Measurements from ENCODE around the gene GSDME. TPM values are rescaled to one million over a fixed set of nuclear protein-coding genes. Genes with fewer than 3 reads are reported as not detected.

Gene GSDME
- total RNA-seq, 6 donors from 2014 or later = 3.8 to 41.9 (median 7.5) TPM

- TF ChIP-seq CTCF (IDR thresholded peaks at IDR 0.05) (no peak), EP300 (IDR thresholded peaks at IDR 0.05) (no peak), POLR2A (IDR thresholded peaks at IDR 0.05) (no peak), POLR2AphosphoS5 (IDR thresholded peaks at IDR 0.05) (no peak)
- no peak overlapping the region for H3K27ac ChIP-seq
- H3K27me3 ChIP-seq = no peaks in the 10 kb centered on the region
- no peak for DNase-seq
- H3K9me3 ChIP-seq = no peaks in the 10 kb centered on the region
- no peak for ATAC-seq (ENCODE audit: low FRiP score in 2 of 2)
- H3K4me3 ChIP-seq = no peak overlapping the region
- H3K36me3 ChIP-seq = no peaks in the 10 kb centered on the region
- H3K4me1 ChIP-seq = peaks cover 0 to 6% (median 0%) of the 10 kb centered on the region in 4 donors
Observed at GRCh38 chr7:24657980-24658379, 99.3 kb downstream of the GSDME start.

GRCh38 chr7:24656608-24657007 lies 100.7 kb downstream of the GSDME start:
- TF ChIP-seq POLR2A (IDR thresholded peaks at IDR 0.05) = no peak
- Histone ChIP-seq H3K27me3 (no peaks in the 10 kb centered on the region), H3K9me3 (no peaks in the 10 kb centered on the region), H3K4me3 (no peak overlapping the region), H3K27ac (no peak overlapping the region), H3K36me3 (no peaks in the 10 kb centered on the region), H3K4me1 (peaks cover 0 to 6% (median 0%) of the 10 kb centered on the region in 4 donors)
- no peak for ATAC-seq (ENCODE audit: low FRiP score in 2 of 2)
- 87 to 92% methylated on average over 6 of the region's 6 CpGs for WGBS, 2 donors
- DNase-seq = no peak

- Histone ChIP-seq H3K27ac (no peak overlapping the region), H3K36me3 (no peaks in the 10 kb centered on the region), H3K4me3 (no peak overlapping the region), H3K4me1 (peaks cover 0 to 6% (median 0%) of the 10 kb centered on the region in 4 donors), H3K27me3 (no peaks in the 10 kb centered on the region), H3K9me3 (no peaks in the 10 kb centered on the region)
- ATAC-seq (ENCODE audit: low FRiP score in 2 of 2) (no peak), DNase-seq (no peak)
- WGBS, 2 donors = 67 to 83% methylated on average over 1 of the region's 1 CpG
- TF ChIP-seq POLR2A (IDR thresholded peaks at IDR 0.05) = no peak
- no peak for TF ChIP-seq CTCF (IDR thresholded peaks at IDR 0.05)
- TF ChIP-seq POLR2AphosphoS5 (IDR thresholded peaks at IDR 0.05) = no peak
- no peak for TF ChIP-seq EP300 (IDR thresholded peaks at IDR 0.05)
Observed at GRCh38 chr7:24654305-24654704, 103.0 kb downstream of the GSDME start.

GRCh38 chr7:24653316-24654085 lies 103.8 kb downstream of the GSDME start:
- peaks cover 0 to 6% (median 0%) of the 10 kb centered on the region in 4 donors for H3K4me1 ChIP-seq
- peak overlapping the region in 1 of 4 donors; percentile 27 for H3K27ac ChIP-seq
- 51 to 59% methylated on average over 4 of the region's 4 CpGs for WGBS, 2 donors
- TF ChIP-seq POLR2AphosphoS5 (IDR thresholded peaks at IDR 0.05) (no peak), CTCF (IDR thresholded peaks at IDR 0.05) (no peak), EP300 (IDR thresholded peaks at IDR 0.05) (no peak), POLR2A (IDR thresholded peaks at IDR 0.05) (no peak)
- peak overlapping the region in 1 of 4 donors; percentile 16 for H3K4me3 ChIP-seq
- DNase-seq (no peak), ATAC-seq (ENCODE audit: low FRiP score in 2 of 2) (no peak)
- H3K27me3 ChIP-seq = no peaks in the 10 kb centered on the region
- H3K9me3 ChIP-seq = no peaks in the 10 kb centered on the region
- H3K36me3 ChIP-seq = no peaks in the 10 kb centered on the region

GRCh38 chr7:24652251-24652939 lies 104.9 kb downstream of the GSDME start:
- DNase-seq (no peak), ATAC-seq (ENCODE audit: low FRiP score in 2 of 2) (peak in 1 of 2 donors; percentile 39)
- no peaks in the 10 kb centered on the region for H3K36me3 ChIP-seq
- H3K4me3 ChIP-seq = no peak overlapping the region
- no peaks in the 10 kb centered on the region for H3K9me3 ChIP-seq
- no peak overlapping the region for H3K27ac ChIP-seq
- peaks cover 0 to 6% (median 0%) of the 10 kb centered on the region in 4 donors for H3K4me1 ChIP-seq
- TF ChIP-seq POLR2A (IDR thresholded peaks at IDR 0.05) (no peak), POLR2AphosphoS5 (IDR thresholded peaks at IDR 0.05) (no peak), EP300 (IDR thresholded peaks at IDR 0.05) (no peak), CTCF (IDR thresholded peaks at IDR 0.05) (no peak)
- 64 to 66% methylated on average over 5 of the region's 5 CpGs for WGBS, 2 donors
- H3K27me3 ChIP-seq = no peaks in the 10 kb centered on the region

Measured in upper lobe of left lung (tissue), 6 donors.